HepG2 (cell line): Measurements from ENCODE around the gene SRP68. TPM values are rescaled to one million over a fixed set of nuclear protein-coding genes. Genes with fewer than 3 reads are reported as not detected.
A peak's percentile ranks its signal among the peaks of the same experiment; 100 is the strongest.

Source experiments
- ARID4A ChIP-seq: sonication (generic); formaldehyde crosslinking; IDR thresholded peaks from 2 replicates; pipeline ENCODE4 v1.5.0; 2020; ENCODE audit warnings: mild to moderate bottlenecking, missing genetic modification reagents, borderline replicate concordance
- HOXA5 ChIP-seq: sonication (generic); formaldehyde crosslinking; IDR thresholded peaks from 2 replicates; pipeline ENCODE4 v1.4.0; 2020; ENCODE audit warnings: missing genetic modification reagents
- KDM6A ChIP-seq: IDR thresholded peaks from 2 replicates; pipeline ENCODE4 v1.6.1; 2016; ENCODE audit warnings: low read depth
- KLF6 ChIP-seq: IDR thresholded peaks from 2 replicates; pipeline ENCODE4 v1.8.0; 2016; ENCODE audit warnings: missing biosample characterization, missing genetic modification reagents
- MEF2D ChIP-seq: sonication (generic); formaldehyde crosslinking; IDR thresholded peaks from 2 replicates; pipeline ENCODE4 v1.5.1; 2020; ENCODE audit warnings: mild to moderate bottlenecking, missing genetic modification reagents
- NCOA1 ChIP-seq: sonication (generic); formaldehyde crosslinking; IDR thresholded peaks from 2 replicates; pipeline ENCODE4 v1.9.0; 2021; ENCODE audit warnings: missing genetic modification reagents
- NCOA5 ChIP-seq: sonication (generic); formaldehyde crosslinking; IDR thresholded peaks from 2 replicates; pipeline ENCODE4 v1.4.0; 2020; ENCODE audit warnings: missing genetic modification reagents
- ZNF136 ChIP-seq: sonication (generic); formaldehyde crosslinking; IDR thresholded peaks from 2 replicates; pipeline ENCODE4 v1.8.1; 2022; ENCODE audit warnings: low read depth, mild to moderate bottlenecking, moderate library complexity, missing genetic modification reagents
- ZNF225 ChIP-seq: sonication (generic); formaldehyde crosslinking; IDR thresholded peaks from 2 replicates; pipeline ENCODE4 v1.4.0; 2020; ENCODE audit warnings: mild to moderate bottlenecking, missing genetic modification reagents
- ZNF564 ChIP-seq: sonication (generic); formaldehyde crosslinking; IDR thresholded peaks from 2 replicates; pipeline ENCODE4 v1.8.1; 2023; ENCODE audit warnings: mild to moderate bottlenecking, missing genetic modification reagents
- ZNF569 ChIP-seq: sonication (generic); formaldehyde crosslinking; IDR thresholded peaks from 2 replicates; pipeline ENCODE4 v1.5.0; 2020; ENCODE audit warnings: mild to moderate bottlenecking, missing genetic modification reagents, moderate library complexity, borderline replicate concordance
- ZNF574 ChIP-seq: sonication (generic); formaldehyde crosslinking; IDR thresholded peaks from 2 replicates; pipeline ENCODE4 v1.4.0; 2020; ENCODE audit warnings: missing genetic modification reagents
- ZNF790 ChIP-seq: sonication (generic); formaldehyde crosslinking; IDR thresholded peaks from 2 replicates; pipeline ENCODE4 v1.8.0; 2022; ENCODE audit warnings: missing genetic modification reagents, mild to moderate bottlenecking, borderline replicate concordance
- ZNF83 ChIP-seq: sonication (generic); formaldehyde crosslinking; IDR thresholded peaks from 2 replicates; pipeline ENCODE4 v1.4.0; 2020; ENCODE audit warnings: missing genetic modification reagents, mild to moderate bottlenecking, borderline replicate concordance
- polyA plus RNA-seq, 8 experiments: library from polyadenylated mRNA; depleted of rRNA in 3 of 8; stranded (reverse) in 7 of 8; unstranded in 1 of 8; fragments of >200 nt; fragmentation: Illumina TruSeq in 4 of 8; extraction: Trizol in 4 of 8; gene quantifications; 2 replicates each; pipeline versions ENCODE4 v1.2.1 to v1.2.3, GENCODE V29; 2011 to 2016; ENCODE audit warnings: low read depth in 4 of 8, missing spikeins in 1 of 8, mixed read lengths in 1 of 8; ENCODE audit not compliant: insufficient read depth in 1 of 8
- total RNA-seq, 5 experiments: library from RNA; depleted of rRNA; stranded (reverse); fragments of >200 nt; fragmentation: Illumina TruSeq; extraction: Trizol; gene quantifications; 2 replicates each; pipeline ENCODE4 v1.2.3, GENCODE V29; 2016; ENCODE audit warnings: low read depth in 1 of 5
- TF ChIP-seq, protein P1 (sequence below): sonication (generic); formaldehyde crosslinking; IDR thresholded peaks from 2 replicates; pipeline ENCODE4 v1.5.1; 2020; ENCODE audit warnings: mild to moderate bottlenecking, missing genetic modification reagents, moderate library complexity
- TF ChIP-seq, protein P2 (sequence below): sonication (generic); formaldehyde crosslinking; IDR thresholded peaks from 2 replicates; pipeline ENCODE4 v1.9.0; 2021; ENCODE audit warnings: missing genetic modification reagents, mild to moderate bottlenecking, borderline replicate concordance

The SRP68 gene
- total and polyA plus RNA-seq, 2 of the 13 experiments (the other 11 are each of a cell fraction or from before 2014, with no cell fraction given) = 39.8 to 74.3 TPM

DNA sequence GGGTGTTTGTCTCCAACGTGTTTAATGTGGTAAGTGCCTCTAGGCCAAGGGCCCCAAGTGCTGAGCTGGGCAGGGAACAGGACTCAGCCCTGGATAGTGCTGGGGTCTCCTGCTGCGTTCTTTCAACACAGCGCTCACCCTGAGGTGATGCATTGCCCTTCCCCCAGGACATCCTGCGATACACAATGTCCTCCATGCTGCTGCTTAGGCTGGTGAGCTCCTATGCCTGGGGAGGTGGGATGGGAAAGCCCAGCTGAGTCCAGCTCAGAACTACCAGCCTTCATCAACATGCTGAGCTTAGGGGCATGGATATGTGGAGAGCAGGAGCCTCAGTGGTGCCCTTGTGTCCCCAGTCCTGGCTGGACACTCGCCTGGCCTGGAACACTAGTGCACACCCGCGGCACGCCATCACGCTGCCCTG is 7.2 kb upstream of the SRP68 start (continued):
- TF ChIP-seq, protein P1, sequence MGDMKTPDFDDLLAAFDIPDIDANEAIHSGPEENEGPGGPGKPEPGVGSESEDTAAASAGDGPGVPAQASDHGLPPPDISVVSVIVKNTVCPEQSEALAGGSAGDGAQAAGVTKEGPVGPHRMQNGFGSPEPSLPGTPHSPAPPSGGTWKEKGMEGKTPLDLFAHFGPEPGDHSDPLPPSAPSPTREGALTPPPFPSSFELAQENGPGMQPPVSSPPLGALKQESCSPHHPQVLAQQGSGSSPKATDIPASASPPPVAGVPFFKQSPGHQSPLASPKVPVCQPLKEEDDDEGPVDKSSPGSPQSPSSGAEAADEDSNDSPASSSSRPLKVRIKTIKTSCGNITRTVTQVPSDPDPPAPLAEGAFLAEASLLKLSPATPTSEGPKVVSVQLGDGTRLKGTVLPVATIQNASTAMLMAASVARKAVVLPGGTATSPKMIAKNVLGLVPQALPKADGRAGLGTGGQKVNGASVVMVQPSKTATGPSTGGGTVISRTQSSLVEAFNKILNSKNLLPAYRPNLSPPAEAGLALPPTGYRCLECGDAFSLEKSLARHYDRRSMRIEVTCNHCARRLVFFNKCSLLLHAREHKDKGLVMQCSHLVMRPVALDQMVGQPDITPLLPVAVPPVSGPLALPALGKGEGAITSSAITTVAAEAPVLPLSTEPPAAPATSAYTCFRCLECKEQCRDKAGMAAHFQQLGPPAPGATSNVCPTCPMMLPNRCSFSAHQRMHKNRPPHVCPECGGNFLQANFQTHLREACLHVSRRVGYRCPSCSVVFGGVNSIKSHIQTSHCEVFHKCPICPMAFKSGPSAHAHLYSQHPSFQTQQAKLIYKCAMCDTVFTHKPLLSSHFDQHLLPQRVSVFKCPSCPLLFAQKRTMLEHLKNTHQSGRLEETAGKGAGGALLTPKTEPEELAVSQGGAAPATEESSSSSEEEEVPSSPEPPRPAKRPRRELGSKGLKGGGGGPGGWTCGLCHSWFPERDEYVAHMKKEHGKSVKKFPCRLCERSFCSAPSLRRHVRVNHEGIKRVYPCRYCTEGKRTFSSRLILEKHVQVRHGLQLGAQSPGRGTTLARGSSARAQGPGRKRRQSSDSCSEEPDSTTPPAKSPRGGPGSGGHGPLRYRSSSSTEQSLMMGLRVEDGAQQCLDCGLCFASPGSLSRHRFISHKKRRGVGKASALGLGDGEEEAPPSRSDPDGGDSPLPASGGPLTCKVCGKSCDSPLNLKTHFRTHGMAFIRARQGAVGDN (CRISPR knock-in tag) = peak; percentile 27; the same call in 1 of the 2 replicates
- no peak for TF ChIP-seq ZNF569
- 0 out of 2 replicates have a peak, but pooled peaks have one; percentile 32 for TF ChIP-seq ZNF83
- no peak for TF ChIP-seq KLF6 (CRISPR knock-in tag)
- TF ChIP-seq HOXA5 (CRISPR knock-in tag) = no peak
- TF ChIP-seq MEF2D = peak; percentile 49; the same call in 1 of the 2 replicates
- 0 out of 2 replicates have a peak, but pooled peaks have one; percentile 26 for TF ChIP-seq ARID4A (CRISPR knock-in tag)
- TF ChIP-seq, protein P2, sequence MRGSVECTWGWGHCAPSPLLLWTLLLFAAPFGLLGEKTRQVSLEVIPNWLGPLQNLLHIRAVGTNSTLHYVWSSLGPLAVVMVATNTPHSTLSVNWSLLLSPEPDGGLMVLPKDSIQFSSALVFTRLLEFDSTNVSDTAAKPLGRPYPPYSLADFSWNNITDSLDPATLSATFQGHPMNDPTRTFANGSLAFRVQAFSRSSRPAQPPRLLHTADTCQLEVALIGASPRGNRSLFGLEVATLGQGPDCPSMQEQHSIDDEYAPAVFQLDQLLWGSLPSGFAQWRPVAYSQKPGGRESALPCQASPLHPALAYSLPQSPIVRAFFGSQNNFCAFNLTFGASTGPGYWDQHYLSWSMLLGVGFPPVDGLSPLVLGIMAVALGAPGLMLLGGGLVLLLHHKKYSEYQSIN (CRISPR knock-in tag) = 0 out of 2 replicates have a peak, but pooled peaks have one; percentile 60
- no peak for TF ChIP-seq ZNF790 (CRISPR knock-in tag)
- no peak for TF ChIP-seq NCOA1 (CRISPR knock-in tag)
- TF ChIP-seq ZNF574 (CRISPR knock-in tag) = 0 out of 2 replicates have a peak, but pooled peaks have one; percentile 15
- TF ChIP-seq ZNF564 (CRISPR knock-in tag) = no peak
- no peak for TF ChIP-seq NCOA5 (CRISPR knock-in tag)
- TF ChIP-seq ZNF136 (CRISPR knock-in tag) = no peak
- no peak for TF ChIP-seq ZNF225 (CRISPR knock-in tag)
- TF ChIP-seq KDM6A (CRISPR knock-in tag) = no peak
